ENCODE measurements around the gene HDAC2.

GRCh38 chr6:113920663-113921267 is 50.2 kb downstream of the HDAC2 start:
- TF ChIP-seq CTCF (IDR thresholded peaks at IDR 0.05) = no peak
- no peak for TF ChIP-seq POLR2A (IDR thresholded peaks at IDR 0.05)

Measured in lower leg skin (tissue), 3 donors.